Skeletal muscle tissue (tissue), 4 donors: ENCODE measurements around the gene CAPN9. TPM values are rescaled to one million over a fixed set of nuclear protein-coding genes. Genes with fewer than 3 reads are reported as not detected.
"Not testable (repeated sequence)": the region's sequence is repeated elsewhere in the genome, so short reads cannot be mapped to it uniquely, and the experiment has no call there.

Source experiments
- H3K27ac ChIP-seq: one replicate; pipeline ENCODE4 v1.7.0; 2013; ENCODE audit warnings: mild to moderate bottlenecking, low read depth, low read length, inconsistent platforms
- H3K27me3 ChIP-seq, 3 donors: one replicate each; pipeline ENCODE4 v1.7.0; 2013; ENCODE audit warnings: low read length in 3 of 3; ENCODE audit not compliant: control insufficient read depth in 3 of 3, insufficient read depth in 3 of 3
- H3K36me3 ChIP-seq, 3 donors: one replicate each; pipeline ENCODE4 v1.7.0; 2013; ENCODE audit warnings: low read length in 3 of 3; ENCODE audit not compliant: control insufficient read depth in 3 of 3, insufficient read depth in 3 of 3
- H3K4me1 ChIP-seq, 3 donors: one replicate each; pipeline ENCODE4 v1.7.0; 2013; ENCODE audit warnings: low read length in 3 of 3, mild to moderate bottlenecking in 3 of 3; ENCODE audit not compliant: control insufficient read depth in 3 of 3, insufficient read depth in 3 of 3
- H3K4me3 ChIP-seq, 3 donors: one replicate each; pipeline ENCODE4 v1.7.0; 2013; ENCODE audit warnings: low read length in 3 of 3
- H3K9ac ChIP-seq, 3 donors: one replicate each; pipeline ENCODE4 v1.7.0; 2013; ENCODE audit warnings: low read length in 3 of 3, mild to moderate bottlenecking in 3 of 3, moderate library complexity in 2 of 3, low read depth in 1 of 3
- H3K9me3 ChIP-seq, 3 donors: one replicate each; pipeline ENCODE4 v1.7.0; 2013; ENCODE audit warnings: low read length in 3 of 3; ENCODE audit not compliant: control insufficient read depth in 3 of 3
- total RNA-seq: library from RNA; depleted of rRNA; stranded (reverse); fragments of >200 nt; gene quantifications from one replicate; pipeline ENCODE4 v1.2.3, GENCODE V29; 2014
- donor health status: Osteomylitis.

CAPN9 gene
- total RNA-seq, 1 donor from 2014 or later, result under 0.01 TPM

- Histone ChIP-seq H3K4me1 (peaks cover 0 to 4% (median 0%) of the 10 kb centered on the region in 3 donors), H3K9ac (no peak overlapping the region), H3K27ac (no peak overlapping the region), H3K27me3 (peaks cover 0 to 3% (median 0%) of the 10 kb centered on the region in 3 donors), H3K4me3 (no peak overlapping the region), H3K9me3 (no peaks in the 10 kb centered on the region), H3K36me3 (no peaks in the 10 kb centered on the region)
Observed at GRCh38 chr1:230766318-230766717, 19.1 kb downstream of the CAPN9 start.

GRCh38 chr1:230767859-230768612, 20.8 kb downstream of the CAPN9 start:
- H3K27ac ChIP-seq, H3K9me3 ChIP-seq, H3K9ac ChIP-seq, H3K4me1 ChIP-seq, H3K36me3 ChIP-seq, H3K4me3 ChIP-seq, H3K27me3 ChIP-seq: not testable (repeated sequence)

- Histone ChIP-seq H3K27me3 (no peaks in the 10 kb centered on the region), H3K4me1 (peaks cover 10 to 14% (median 10%) of the 10 kb centered on the region in 3 donors), H3K9ac (no peak overlapping the region), H3K27ac (no peak overlapping the region), H3K4me3 (no peak overlapping the region), H3K36me3 (no peaks in the 10 kb centered on the region), H3K9me3 (no peaks in the 10 kb centered on the region)
Observed at GRCh38 chr1:230768903-230769570, 21.8 kb downstream of the CAPN9 start.

DNA sequence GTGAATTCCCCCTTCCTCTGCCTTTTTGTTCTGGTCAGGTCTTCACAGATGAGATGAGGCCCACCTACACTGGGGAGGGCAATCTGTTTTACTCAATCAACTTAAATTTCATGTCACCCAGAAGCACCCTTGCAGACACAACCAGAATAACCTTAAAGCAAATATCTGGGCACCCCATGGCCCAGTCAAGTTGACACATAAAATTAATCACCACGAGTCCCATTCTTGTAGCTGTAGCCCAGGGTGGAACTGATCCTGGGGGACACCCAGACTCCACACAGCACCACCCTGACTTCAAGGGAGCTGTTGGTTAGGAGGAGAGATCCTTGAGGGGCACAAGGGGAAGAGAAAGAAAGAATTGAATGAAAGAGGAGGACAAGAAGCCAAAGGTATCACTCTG, 23.1 kb downstream of the CAPN9 start:
- Histone ChIP-seq H3K4me3 (no peak overlapping the region), H3K27me3 (no peaks in the 10 kb centered on the region), H3K27ac (no peak overlapping the region), H3K4me1 (peaks cover 10 to 14% (median 10%) of the 10 kb centered on the region in 3 donors), H3K9ac (no peak overlapping the region), H3K36me3 (no peaks in the 10 kb centered on the region), H3K9me3 (no peaks in the 10 kb centered on the region)

- no peak overlapping the region for H3K27ac ChIP-seq
- no peaks in the 10 kb centered on the region for H3K9me3 ChIP-seq
- no peaks in the 10 kb centered on the region for H3K27me3 ChIP-seq
- H3K36me3 ChIP-seq, result no peaks in the 10 kb centered on the region
- H3K9ac ChIP-seq, result no peak overlapping the region
- no peak overlapping the region for H3K4me3 ChIP-seq
- H3K4me1 ChIP-seq, result peaks cover 10 to 14% (median 10%) of the 10 kb centered on the region in 3 donors
Observed at GRCh38 chr1:230771773-230772354, 24.7 kb downstream of the CAPN9 start.

- peak overlapping the region in 2 of 3 donors; percentile 21 to 40 for H3K9ac ChIP-seq
- no peaks in the 10 kb centered on the region for H3K9me3 ChIP-seq
- H3K4me3 ChIP-seq, result peak overlapping the region in 2 of 3 donors; percentile 38 to 63
- peaks cover 10 to 14% (median 10%) of the 10 kb centered on the region in 3 donors for H3K4me1 ChIP-seq
- H3K27me3 ChIP-seq, result no peaks in the 10 kb centered on the region
- H3K27ac ChIP-seq, result no peak overlapping the region
- no peaks in the 10 kb centered on the region for H3K36me3 ChIP-seq
Observed at GRCh38 chr1:230772457-230773395, 25.5 kb downstream of the CAPN9 start.

DNA sequence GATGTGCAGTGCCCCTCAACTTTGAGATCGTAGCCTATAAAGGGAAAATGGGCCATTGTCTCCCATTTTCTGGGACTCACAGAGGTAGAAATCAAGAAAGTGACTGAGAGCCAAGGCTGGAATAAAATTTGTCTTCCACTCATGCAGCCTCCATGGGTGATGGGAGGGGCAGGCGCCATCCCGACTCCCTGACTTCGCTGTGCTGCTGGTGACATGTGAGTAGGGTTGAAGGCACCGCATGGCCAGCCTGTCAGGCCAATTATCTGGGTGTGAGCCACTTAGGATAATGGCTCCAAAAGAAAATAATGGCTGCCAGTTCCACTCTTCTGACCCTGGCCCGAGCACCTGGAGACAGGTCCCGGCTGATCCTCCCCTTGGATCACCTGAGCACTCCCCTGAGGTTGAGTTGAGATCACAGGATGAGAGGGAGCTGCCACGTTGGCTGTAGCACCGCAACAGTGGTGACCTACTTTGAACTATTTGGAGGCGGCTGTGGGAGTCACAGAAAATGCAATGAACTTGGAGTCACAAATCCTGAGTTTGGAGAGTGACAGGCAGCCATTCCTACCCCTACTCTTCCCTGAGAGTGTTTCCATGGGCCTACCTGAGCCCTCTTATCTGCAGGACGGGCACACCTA, 26.3 kb downstream of the CAPN9 start:
- H3K4me1 ChIP-seq, result peaks cover 10 to 14% (median 10%) of the 10 kb centered on the region in 3 donors
- H3K9me3 ChIP-seq, result no peaks in the 10 kb centered on the region
- H3K27me3 ChIP-seq, result no peaks in the 10 kb centered on the region
- peak overlapping the region in 2 of 3 donors; percentile 38 to 63 for H3K4me3 ChIP-seq
- H3K27ac ChIP-seq, result no peak overlapping the region
- H3K9ac ChIP-seq, result peak overlapping the region in 2 of 3 donors; percentile 21 to 40
- H3K36me3 ChIP-seq, result no peaks in the 10 kb centered on the region

DNA sequence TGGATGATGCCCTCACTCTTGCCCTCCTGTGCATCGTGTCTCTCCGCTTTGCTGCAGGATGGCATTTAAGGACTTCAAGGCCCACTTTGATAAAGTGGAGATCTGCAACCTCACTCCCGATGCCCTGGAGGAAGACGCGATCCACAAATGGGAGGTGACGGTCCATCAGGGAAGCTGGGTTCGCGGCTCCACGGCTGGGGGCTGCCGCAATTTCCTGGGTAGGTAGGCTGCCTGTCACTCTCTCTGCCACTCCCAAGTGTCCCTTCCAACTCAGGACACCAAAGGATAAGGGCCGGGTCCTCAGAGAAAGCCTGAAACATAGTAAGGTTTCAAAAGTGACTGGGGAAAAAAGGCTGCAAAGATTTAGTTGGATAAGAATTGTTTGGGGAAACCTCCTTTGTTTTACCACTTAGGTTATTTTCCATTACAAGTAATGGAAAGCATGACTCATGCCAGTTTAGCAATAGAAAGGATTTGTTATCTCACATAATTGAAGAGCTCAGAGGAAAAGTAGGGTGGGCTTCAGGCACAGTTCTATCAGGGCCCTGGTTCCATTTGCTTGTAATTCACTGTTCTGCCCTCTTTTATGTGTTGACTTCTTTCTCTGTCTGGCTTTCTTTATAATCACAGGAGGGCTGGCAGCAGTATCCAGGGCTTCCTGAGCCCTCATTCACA, 31.9 kb downstream of the CAPN9 start:
- H3K27me3 ChIP-seq, result peaks cover 0 to 4% (median 0%) of the 10 kb centered on the region in 3 donors
- H3K27ac ChIP-seq, result no peak overlapping the region
- H3K9me3 ChIP-seq, result no peaks in the 10 kb centered on the region
- no peaks in the 10 kb centered on the region for H3K4me1 ChIP-seq
- H3K4me3 ChIP-seq, result no peak overlapping the region
- no peaks in the 10 kb centered on the region for H3K36me3 ChIP-seq
- H3K9ac ChIP-seq, result no peak overlapping the region

GRCh38 chr1:230781131-230781530, 33.9 kb downstream of the CAPN9 start:
- Histone ChIP-seq H3K36me3 (no peaks in the 10 kb centered on the region), H3K27ac (no peak overlapping the region), H3K9me3 (no peaks in the 10 kb centered on the region), H3K9ac (no peak overlapping the region), H3K4me3 (no peak overlapping the region), H3K27me3 (peaks cover 0 to 4% (median 0%) of the 10 kb centered on the region in 3 donors), H3K4me1 (no peaks in the 10 kb centered on the region)
